ENCODE measurements around the gene MPZL3.
"Not testable (repeated sequence)": the region's sequence is repeated elsewhere in the genome, so short reads cannot be mapped to it uniquely, and the experiment has no call there.

The MPZL3 gene

GRCh38 chr11:118211006-118211405, 41.2 kb downstream of the MPZL3 start:
- DNase-seq, result no peak

GRCh38 chr11:118210323-118210722, 41.8 kb downstream of the MPZL3 start:
- DNase-seq, result no peak

DNA sequence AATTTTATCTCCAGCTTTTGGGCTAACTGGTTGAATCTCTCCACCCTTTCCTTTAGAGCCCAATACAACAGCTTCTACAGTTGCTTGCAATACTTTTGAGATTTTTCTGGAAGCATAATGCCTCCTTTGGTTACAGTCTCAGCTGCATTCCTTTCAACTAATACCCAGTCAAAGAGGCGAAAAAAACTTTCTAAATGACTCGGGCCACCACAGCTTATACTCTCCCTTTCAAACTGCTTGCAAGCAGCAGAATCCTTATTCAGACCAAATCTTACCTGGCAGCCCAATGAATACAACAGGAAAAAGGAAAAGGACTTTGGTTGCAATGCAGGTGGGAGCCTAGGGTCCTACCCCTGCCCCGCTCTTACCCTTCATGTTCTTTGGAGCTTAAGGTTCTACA, 43.1 kb downstream of the MPZL3 start:
- no peak for DNase-seq

- DNase-seq, result no peak
Measured at GRCh38 chr11:118207079-118207478, 45.1 kb downstream of the MPZL3 start.

DNA sequence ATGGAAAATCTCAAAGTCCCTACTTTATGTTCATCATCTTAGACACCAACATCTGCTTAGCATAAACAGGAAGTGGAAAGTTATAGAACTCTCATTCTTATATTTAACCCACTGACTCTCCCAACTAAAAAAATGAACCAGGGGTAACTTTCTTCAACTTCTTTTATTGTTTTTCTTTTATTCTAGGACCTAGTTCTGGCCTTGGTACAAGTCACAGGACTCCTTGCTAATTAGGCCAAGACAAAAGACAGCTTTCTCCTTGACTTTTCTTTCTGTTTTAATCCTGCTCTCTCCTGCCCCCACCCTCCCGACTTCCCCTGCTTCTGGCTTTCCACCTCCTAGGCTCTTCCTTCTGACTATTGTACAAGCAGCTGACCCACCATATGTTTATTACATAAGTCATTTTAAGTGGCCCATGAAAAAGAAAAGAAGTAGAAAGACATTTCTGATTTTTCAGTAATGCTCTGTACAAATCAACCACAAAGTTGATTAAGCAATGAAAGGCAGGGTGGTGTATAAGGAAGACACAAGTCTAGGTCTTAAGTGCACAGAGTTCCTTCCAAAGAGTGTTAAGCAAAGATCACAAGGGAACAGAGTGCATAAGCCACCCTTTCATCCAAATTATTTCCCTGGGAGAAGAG, 45.7 kb downstream of the MPZL3 start:
- no peak for DNase-seq

- no peak for DNase-seq
Measured at GRCh38 chr11:118205606-118206378, 46.4 kb downstream of the MPZL3 start.

DNA sequence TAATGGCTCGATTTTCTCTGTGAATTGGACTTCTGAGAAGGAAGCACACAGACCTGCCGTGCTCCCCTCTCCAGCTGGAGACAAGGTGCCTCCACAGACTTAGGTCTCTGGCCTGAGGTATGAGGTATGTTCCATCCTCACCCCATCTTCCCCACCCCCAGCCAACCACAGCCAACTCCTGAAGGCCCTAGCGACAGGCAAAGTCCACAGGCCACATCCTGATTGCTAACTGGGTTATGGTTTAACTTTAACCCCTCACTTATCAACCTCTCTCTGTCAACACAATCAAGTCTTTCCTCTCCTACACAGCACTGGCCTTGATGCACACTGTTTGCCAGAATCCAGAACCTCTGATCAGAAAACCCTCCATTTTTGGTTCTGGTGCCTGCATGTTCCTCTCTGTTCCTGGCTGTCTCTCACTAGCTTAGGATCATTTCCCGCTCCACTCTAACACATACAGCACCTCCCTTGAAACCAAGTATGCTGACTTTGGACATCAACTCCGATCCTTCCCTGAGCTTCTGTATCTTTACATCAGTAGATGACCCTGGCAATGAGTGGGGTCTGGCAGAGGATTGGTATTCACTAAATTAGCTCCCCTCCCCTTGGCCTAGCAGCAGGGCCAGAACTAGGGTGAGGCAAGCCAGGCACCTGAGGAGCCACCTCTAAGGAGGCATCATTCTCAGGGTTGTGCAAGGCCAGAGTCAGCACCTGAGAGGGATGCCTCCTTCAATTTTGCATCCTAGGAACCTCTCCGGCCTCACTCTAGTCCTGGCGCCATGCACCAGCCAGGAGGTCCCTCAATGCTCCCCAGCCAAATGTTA, 49.4 kb downstream of the MPZL3 start:
- DNase-seq, result no peak

DNA sequence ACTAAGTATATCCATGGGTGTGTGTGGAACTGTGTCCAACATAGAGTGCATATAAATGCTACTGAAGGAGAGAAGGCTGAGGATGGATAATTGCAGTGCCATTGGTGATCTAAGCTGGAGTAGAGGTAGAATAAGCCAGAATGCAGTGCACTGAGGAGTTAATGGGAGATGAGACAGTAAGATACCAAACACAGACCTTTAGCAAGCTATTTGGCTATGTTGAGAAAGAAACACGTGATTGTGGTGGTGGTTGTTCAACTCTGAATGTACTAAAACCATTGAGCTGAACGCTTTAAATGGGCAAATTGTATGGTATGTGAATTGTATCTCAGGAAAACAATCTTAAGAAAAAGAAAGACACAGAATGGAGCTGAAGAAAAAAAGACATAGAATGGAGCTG, 50.2 kb downstream of the MPZL3 start:
- no peak for DNase-seq

DNA sequence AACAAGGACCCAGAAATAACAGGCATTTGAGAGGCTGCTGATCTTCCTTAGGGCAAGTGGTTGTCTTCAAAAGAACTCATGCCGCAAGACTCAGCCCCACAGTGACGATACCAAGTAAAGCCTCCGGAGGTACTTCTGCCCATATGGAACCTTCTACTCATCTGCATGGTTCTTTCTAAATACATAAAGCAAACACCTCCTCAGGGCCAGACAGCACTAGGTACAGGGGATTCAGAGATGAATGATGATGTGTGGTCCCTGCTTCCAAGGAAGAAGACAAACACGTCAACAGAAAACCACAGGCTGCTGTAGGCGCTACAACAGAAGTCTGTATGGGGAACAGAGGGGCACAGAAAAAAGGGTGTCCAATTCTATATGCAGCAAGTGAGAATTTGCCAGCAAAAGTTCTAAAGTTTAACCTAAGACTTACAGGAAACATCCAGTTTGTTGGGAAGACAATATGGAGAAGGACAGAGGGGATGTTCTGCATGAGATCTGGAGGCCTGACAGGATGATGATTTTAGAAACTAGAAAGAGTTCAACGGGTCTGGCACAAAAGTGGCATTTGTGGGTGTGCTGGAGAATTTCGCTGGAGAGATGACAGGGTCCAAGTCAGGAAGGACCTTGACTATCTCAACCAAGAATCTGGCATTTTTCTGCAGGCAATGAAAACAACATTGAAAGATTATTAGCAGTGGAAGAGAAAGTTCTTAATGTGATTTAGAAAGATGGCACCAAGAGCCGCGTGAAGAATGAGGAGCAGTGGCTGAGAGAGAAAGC, 51.1 kb downstream of the MPZL3 start:
- no peak for DNase-seq

GRCh38 chr11:118200497-118200896, 51.7 kb downstream of the MPZL3 start:
- DNase-seq, result no peak

DNA sequence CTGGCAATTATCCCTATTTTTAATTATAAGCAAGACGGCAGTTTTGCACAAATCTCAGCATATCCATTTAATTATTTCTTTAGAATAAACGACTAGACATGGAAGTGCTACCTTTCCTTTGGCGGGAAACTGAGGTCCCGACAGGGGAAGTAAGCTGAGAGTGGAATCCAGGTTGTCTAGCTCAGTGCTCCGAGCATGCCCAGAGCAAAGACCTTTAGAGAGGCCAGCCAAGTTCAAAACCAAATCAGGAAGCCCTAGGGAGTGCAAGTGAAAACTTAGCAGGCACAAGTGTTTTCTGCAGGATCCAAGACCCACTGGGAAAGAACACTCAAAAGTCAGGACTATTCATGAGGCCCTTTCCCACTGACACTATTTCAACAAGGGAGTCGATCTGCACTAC, 53.0 kb downstream of the MPZL3 start:
- DNase-seq, result no peak

- DNase-seq, result peak; percentile 34
Measured at GRCh38 chr11:118198370-118198769, 53.8 kb downstream of the MPZL3 start.

- DNase-seq, result peak; percentile 16
Measured at GRCh38 chr11:118194835-118195627, 57.1 kb downstream of the MPZL3 start.

DNA sequence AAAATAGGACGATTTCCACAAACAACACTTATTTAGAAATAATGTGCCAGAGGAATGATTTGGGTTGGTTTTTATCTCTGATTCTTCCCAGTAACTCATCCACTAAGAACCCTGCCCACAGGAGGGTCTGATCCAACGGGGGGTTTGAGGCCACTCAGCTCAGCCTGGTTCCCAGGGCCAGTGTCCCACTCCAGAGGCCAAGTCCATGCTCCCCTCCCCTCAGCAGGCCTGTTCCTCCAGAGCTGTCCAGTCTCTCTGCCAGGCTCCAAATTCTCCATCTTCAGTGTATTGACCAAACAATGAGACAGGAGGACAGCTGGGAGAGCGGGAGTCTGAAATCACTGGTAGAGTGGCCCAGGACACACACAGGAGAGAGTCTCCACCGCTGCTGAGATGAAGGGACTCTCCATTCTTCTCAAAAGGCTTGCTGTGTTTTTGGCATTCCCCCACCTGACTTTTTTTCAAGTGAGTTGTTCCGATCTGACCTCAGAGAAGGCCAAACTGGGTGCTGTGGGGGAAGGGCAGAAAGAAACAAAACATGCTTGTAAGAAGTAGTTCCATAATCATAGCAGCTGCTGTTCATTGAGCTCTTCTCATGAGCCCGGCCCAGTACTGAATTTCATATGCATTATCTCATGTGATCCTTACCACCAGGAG, 58.1 kb downstream of the MPZL3 start:
- no peak for DNase-seq

DNA sequence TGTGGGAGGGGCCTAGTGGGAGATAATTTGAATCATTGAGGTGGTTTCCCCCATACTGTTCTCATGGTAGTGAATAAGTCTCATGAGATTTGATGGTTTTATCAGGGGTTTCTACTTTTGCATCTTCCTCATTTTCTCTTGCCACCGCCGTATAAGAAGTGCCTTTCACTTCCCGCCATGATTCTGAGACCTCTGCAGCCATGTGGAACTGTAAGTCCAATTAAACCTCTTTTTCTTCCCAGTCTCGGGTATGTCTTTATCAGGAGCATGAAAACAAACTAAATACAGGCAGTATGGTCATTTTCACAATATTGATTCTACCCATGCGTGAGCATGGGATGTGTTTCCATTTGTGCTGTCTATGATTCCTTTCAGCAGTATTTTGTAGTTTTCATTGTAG, 59.3 kb downstream of the MPZL3 start:
- not testable (repeated sequence) for DNase-seq

- DNase-seq, result not testable (repeated sequence)
Measured at GRCh38 chr11:118190942-118191506, 61.1 kb downstream of the MPZL3 start.

GRCh38 chr11:118186346-118187107, 65.6 kb downstream of the MPZL3 start:
- DNase-seq, result no peak

DNA sequence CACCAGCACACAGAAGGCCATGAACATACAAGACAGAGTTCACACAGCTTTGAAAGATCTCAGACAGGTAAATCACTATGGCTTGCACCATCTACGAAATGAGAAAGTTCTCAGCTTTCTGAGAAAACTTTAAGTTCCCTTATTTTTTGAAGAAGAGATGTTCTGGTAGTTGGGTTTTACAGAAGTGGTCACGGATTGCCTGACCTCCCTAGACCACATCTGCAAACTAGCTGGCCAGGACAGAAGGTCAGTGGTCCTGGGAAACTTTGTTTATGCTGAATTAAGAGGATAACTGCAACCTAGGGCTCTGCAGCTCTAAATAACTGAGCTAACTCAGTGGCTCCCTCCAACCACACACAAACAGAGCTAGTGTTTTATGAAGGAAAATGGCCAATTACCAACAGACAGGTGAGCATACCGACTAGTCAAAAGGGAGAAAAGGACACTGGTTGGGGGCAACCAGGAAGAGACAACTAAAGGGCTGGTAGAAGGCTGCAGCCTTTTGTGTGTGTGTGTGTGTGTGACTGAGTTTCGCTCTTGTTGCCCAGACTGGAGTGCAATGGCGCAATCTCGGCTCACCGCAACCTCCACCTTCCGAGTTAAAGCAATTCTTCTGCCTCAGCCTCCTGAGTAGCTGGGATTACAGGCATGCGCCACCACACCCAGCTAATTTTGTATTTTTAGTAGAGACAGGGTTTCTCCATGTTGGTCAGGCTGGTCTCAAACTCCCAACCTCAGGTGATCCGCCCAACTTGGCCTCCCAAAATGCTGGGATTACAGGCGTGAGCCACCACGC, 67.2 kb downstream of the MPZL3 start:
- DNase-seq, result no peak

GRCh38 chr11:118183691-118184090, 68.5 kb downstream of the MPZL3 start:
- DNase-seq, result not testable (repeated sequence)

Data from amniotic stem cell (primary cell).